Mesendoderm (in vitro differentiated cells): ENCODE measurements around the gene EP400.

Experiments used
- DNase-seq: peaks from one replicate; pipeline ENCODE4 v3.0.0; 2013
- H2AK5ac ChIP-seq: 2 replicates; pipeline ENCODE4 v1.6.1; 2013; ENCODE audit warnings: low read length, inconsistent platforms
- H2BK120ac ChIP-seq: 2 replicates; pipeline ENCODE4 v1.6.1; 2013; ENCODE audit warnings: low read depth, mild to moderate bottlenecking, low read length, moderate library complexity, mixed read lengths
- H2BK15ac ChIP-seq: replicated peaks from 2 replicates; pipeline ENCODE4 v1.6.1; 2013; ENCODE audit warnings: low read depth, mild to moderate bottlenecking, moderate library complexity
- H2BK5ac ChIP-seq: 2 replicates; pipeline ENCODE4 v1.6.1; 2013; ENCODE audit warnings: low read length, inconsistent platforms
- H3K18ac ChIP-seq: 2 replicates; pipeline ENCODE4 v1.6.1; 2013; ENCODE audit warnings: mild to moderate bottlenecking, low read length, mixed read lengths
- H3K23ac ChIP-seq: one replicate; pipeline ENCODE4 v1.6.1; 2013; ENCODE audit warnings: low read length
- H3K27ac ChIP-seq: 2 replicates; pipeline ENCODE4 v1.5.1; 2013; ENCODE audit warnings: low read depth, mild to moderate bottlenecking, inconsistent platforms, low read length, moderate library complexity
- H3K27me3 ChIP-seq: 2 replicates; pipeline ENCODE4 v1.6.1; 2013; ENCODE audit warnings: low read length, control low read depth, mild to moderate bottlenecking, inconsistent platforms; ENCODE audit not compliant: insufficient read depth, poor library complexity
- H3K36me3 ChIP-seq: 2 replicates; pipeline ENCODE4 v1.6.1; 2013; ENCODE audit warnings: low read length, inconsistent platforms; ENCODE audit not compliant: control insufficient read depth, insufficient read depth
- H3K4ac ChIP-seq: one replicate; pipeline ENCODE4 v1.6.1; 2013; ENCODE audit warnings: low read depth, mild to moderate bottlenecking, low read length, moderate library complexity
- H3K4me1 ChIP-seq: 2 replicates; pipeline ENCODE4 v1.6.1; 2013; ENCODE audit warnings: low read depth, low read length, inconsistent platforms; ENCODE audit not compliant: control insufficient read depth
- H3K4me2 ChIP-seq: 2 replicates; pipeline ENCODE4 v1.6.1; 2013; ENCODE audit warnings: low read length
- H3K4me3 ChIP-seq: 2 replicates; pipeline ENCODE4 v1.5.1; 2013; ENCODE audit warnings: mild to moderate bottlenecking, low read length
- H3K56ac ChIP-seq: one replicate; pipeline ENCODE4 v1.6.1; 2013; ENCODE audit warnings: low read length
- H3K79me1 ChIP-seq: 2 replicates; pipeline ENCODE4 v1.6.1; 2013; ENCODE audit warnings: low read length, inconsistent platforms
- H3K79me2 ChIP-seq: 2 replicates; pipeline ENCODE4 v1.6.1; 2013; ENCODE audit warnings: mild to moderate bottlenecking, low read length; ENCODE audit not compliant: control insufficient read depth, insufficient read depth
- H3K9ac ChIP-seq: 2 replicates; pipeline ENCODE4 v1.6.1; 2013; ENCODE audit warnings: low read length, inconsistent platforms
- H4K5ac ChIP-seq: one replicate; pipeline ENCODE4 v1.6.1; 2013; ENCODE audit warnings: low read length
- H4K8ac ChIP-seq: one replicate; pipeline ENCODE4 v1.6.1; 2013; ENCODE audit warnings: low read depth, mild to moderate bottlenecking, control low read depth, low read length, moderate library complexity
- WGBS: extraction: QIAGEN DNeasy Blood & Tissue Kit; methylation state at CpG from one replicate; pipeline ENCODE4 v1.1.7; 2013; ENCODE audit warnings: low lambda C conversion rate, missing lambda C conversion rate; ENCODE audit not compliant: insufficient coverage; ENCODE audit errors: extremely low coverage; 5-methylcytosine and 5-hydroxymethylcytosine counted together

Gene EP400

GRCh38 chr12:131903270-131904255 lies 46.2 kb upstream of the EP400 start:
- Histone ChIP-seq H4K5ac (no peak overlapping the region), H3K4ac (no peak overlapping the region), H2AK5ac (no peak overlapping the region), H4K8ac (no peak overlapping the region), H3K9ac (no peak overlapping the region), H2BK5ac (no peak overlapping the region), H3K4me3 (no peak overlapping the region), H3K27me3 (no peaks in the 10 kb centered on the region), H3K4me1 (no peaks in the 10 kb centered on the region), H2BK120ac (no peak overlapping the region), H3K18ac (no peak overlapping the region), H3K79me1 (peaks cover 19% of the 10 kb centered on the region), H3K56ac (no peak overlapping the region), H3K27ac (no peak overlapping the region), H3K36me3 (no peaks in the 10 kb centered on the region), H3K4me2 (no peak overlapping the region), H3K23ac (no peak overlapping the region), H2BK15ac (no peak overlapping the region), H3K79me2 (peaks cover 8% of the 10 kb centered on the region)
- DNase-seq = no peak
- no CpG with 5 or more reads among the region's 13 CpGs for WGBS

GRCh38 chr12:131904346-131904745 lies 45.4 kb upstream of the EP400 start:
- Histone ChIP-seq H3K23ac (no peak overlapping the region), H4K5ac (no peak overlapping the region), H3K18ac (no peak overlapping the region), H2BK15ac (no peak overlapping the region), H3K79me2 (peaks cover 8% of the 10 kb centered on the region), H3K9ac (no peak overlapping the region), H3K36me3 (no peaks in the 10 kb centered on the region), H3K79me1 (peaks cover 19% of the 10 kb centered on the region), H2AK5ac (no peak overlapping the region), H3K56ac (no peak overlapping the region), H3K27ac (no peak overlapping the region), H4K8ac (no peak overlapping the region), H2BK120ac (no peak overlapping the region), H2BK5ac (no peak overlapping the region), H3K27me3 (no peaks in the 10 kb centered on the region), H3K4me1 (no peaks in the 10 kb centered on the region), H3K4me2 (no peak overlapping the region), H3K4ac (no peak overlapping the region), H3K4me3 (no peak overlapping the region)
- DNase-seq = no peak
- no CpG with 5 or more reads among the region's 5 CpGs for WGBS

- Histone ChIP-seq H4K5ac (no peak overlapping the region), H3K4me2 (no peak overlapping the region), H3K4me3 (no peak overlapping the region), H2BK15ac (no peak overlapping the region), H3K9ac (no peak overlapping the region), H4K8ac (no peak overlapping the region), H3K4me1 (no peaks in the 10 kb centered on the region), H2BK120ac (no peak overlapping the region), H3K56ac (no peak overlapping the region), H3K79me1 (peaks cover 19% of the 10 kb centered on the region), H3K27me3 (no peaks in the 10 kb centered on the region), H2BK5ac (no peak overlapping the region), H3K18ac (no peak overlapping the region), H3K36me3 (no peaks in the 10 kb centered on the region), H3K79me2 (peaks cover 8% of the 10 kb centered on the region), H3K27ac (no peak overlapping the region), H3K23ac (no peak overlapping the region), H2AK5ac (no peak overlapping the region), H3K4ac (no peak overlapping the region)
- no peak for DNase-seq
- WGBS = no CpG with 5 or more reads among the region's 13 CpGs
These were observed 44.6 kb upstream of the EP400 start for GRCh38 chr12:131905081-131905629.

- Histone ChIP-seq H3K27ac (no peak overlapping the region), H4K5ac (no peak overlapping the region), H3K79me2 (peaks cover 4% of the 10 kb centered on the region), H2BK15ac (no peak overlapping the region), H3K4ac (no peak overlapping the region), H4K8ac (no peak overlapping the region), H3K23ac (no peak overlapping the region), H3K4me3 (no peak overlapping the region), H3K9ac (no peak overlapping the region), H3K4me2 (no peak overlapping the region), H3K79me1 (peaks cover 16% of the 10 kb centered on the region), H2AK5ac (no peak overlapping the region), H2BK5ac (no peak overlapping the region), H3K56ac (no peak overlapping the region), H3K27me3 (no peaks in the 10 kb centered on the region), H3K4me1 (no peaks in the 10 kb centered on the region), H3K18ac (no peak overlapping the region), H2BK120ac (no peak overlapping the region), H3K36me3 (no peaks in the 10 kb centered on the region)
- no peak for DNase-seq
- WGBS = no CpG with 5 or more reads among the region's 15 CpGs
These were observed 44.1 kb upstream of the EP400 start for GRCh38 chr12:131905630-131906091.

GRCh38 chr12:131907379-131908091 lies 42.2 kb upstream of the EP400 start:
- H3K18ac ChIP-seq = no peak overlapping the region
- WGBS = no CpG with 5 or more reads among the region's 31 CpGs

More at GRCh38 chr12:131907379-131908091, 42.2 kb upstream of the EP400 start:
- no peak overlapping the region for H2BK15ac ChIP-seq
- no peak overlapping the region for H2AK5ac ChIP-seq
- no peak overlapping the region for H4K8ac ChIP-seq
- no peak overlapping the region for H2BK5ac ChIP-seq
- H3K79me1 ChIP-seq = peaks cover 10% of the 10 kb centered on the region
- no peak for DNase-seq
- no peak overlapping the region for H3K9ac ChIP-seq
- H3K4me2 ChIP-seq = no peak overlapping the region
- H2BK120ac ChIP-seq = no peak overlapping the region
- H3K79me2 ChIP-seq = peaks cover 2% of the 10 kb centered on the region
- H3K27me3 ChIP-seq = no peaks in the 10 kb centered on the region
- no peak overlapping the region for H3K27ac ChIP-seq
- H3K4me1 ChIP-seq = no peaks in the 10 kb centered on the region
- H3K56ac ChIP-seq = no peak overlapping the region
- no peak overlapping the region for H3K23ac ChIP-seq
- H3K4me3 ChIP-seq = no peak overlapping the region
- H3K4ac ChIP-seq = no peak overlapping the region
- no peak overlapping the region for H4K5ac ChIP-seq
- peaks cover 3% of the 10 kb centered on the region for H3K36me3 ChIP-seq
